ENCODE results near the gene RAB31. TPM values are rescaled to one million over a fixed set of nuclear protein-coding genes. Genes with fewer than 3 reads are reported as not detected.

The RAB31 gene
- total RNA-seq, 1 donor from 2014 or later = 18.9 TPM

- no peaks in the 10 kb centered on the region for H3K36me3 Mint-ChIP-seq (ENCODE audit: low read depth)
- H3K9me3 Mint-ChIP-seq = no peaks in the 10 kb centered on the region
- no peak for TF ChIP-seq CTCF (conservative IDR thresholded peaks at IDR 0.05)
- no peaks in the 10 kb centered on the region for H3K27me3 Mint-ChIP-seq (ENCODE audit: low read depth)
- no peak overlapping the region for H3K4me3 Mint-ChIP-seq
- no peaks in the 10 kb centered on the region for H3K4me1 Mint-ChIP-seq
- H3K27ac Mint-ChIP-seq (ENCODE audit: unreplicated experiment) = no peak overlapping the region
- no peak for DNase-seq (ENCODE audit: low read depth, low spot score)
Measured at GRCh38 chr18:9694952-9695495, 13.1 kb upstream of the RAB31 start.

GRCh38 chr18:9695605-9696004 lies 12.5 kb upstream of the RAB31 start:
- TF ChIP-seq CTCF (conservative IDR thresholded peaks at IDR 0.05) = no peak
- DNase-seq (ENCODE audit: low read depth, low spot score) = no peak
- Mint-ChIP-seq H3K4me1 (no peaks in the 10 kb centered on the region), H3K9me3 (no peaks in the 10 kb centered on the region), H3K27me3 (ENCODE audit: low read depth) (no peaks in the 10 kb centered on the region), H3K36me3 (ENCODE audit: low read depth) (no peaks in the 10 kb centered on the region), H3K4me3 (no peak overlapping the region), H3K27ac (ENCODE audit: unreplicated experiment) (no peak overlapping the region)

GRCh38 chr18:9696112-9696511 lies 12.0 kb upstream of the RAB31 start:
- no peak overlapping the region for H3K4me3 Mint-ChIP-seq
- DNase-seq (ENCODE audit: low read depth, low spot score) = no peak
- H3K27ac Mint-ChIP-seq (ENCODE audit: unreplicated experiment) = peak overlapping the region; percentile 51
- no peaks in the 10 kb centered on the region for H3K36me3 Mint-ChIP-seq (ENCODE audit: low read depth)
- H3K4me1 Mint-ChIP-seq = no peaks in the 10 kb centered on the region
- H3K27me3 Mint-ChIP-seq (ENCODE audit: low read depth) = no peaks in the 10 kb centered on the region
- no peak for TF ChIP-seq CTCF (conservative IDR thresholded peaks at IDR 0.05)
- no peaks in the 10 kb centered on the region for H3K9me3 Mint-ChIP-seq

GRCh38 chr18:9696701-9697100 lies 11.4 kb upstream of the RAB31 start:
- Mint-ChIP-seq H3K4me1 (no peaks in the 10 kb centered on the region), H3K4me3 (no peak overlapping the region), H3K36me3 (ENCODE audit: low read depth) (no peaks in the 10 kb centered on the region), H3K27me3 (ENCODE audit: low read depth) (no peaks in the 10 kb centered on the region), H3K27ac (ENCODE audit: unreplicated experiment) (no peak overlapping the region), H3K9me3 (no peaks in the 10 kb centered on the region)
- TF ChIP-seq CTCF (conservative IDR thresholded peaks at IDR 0.05) = no peak
- no peak for DNase-seq (ENCODE audit: low read depth, low spot score)

GRCh38 chr18:9697121-9697520 lies 11.0 kb upstream of the RAB31 start:
- H3K27ac Mint-ChIP-seq (ENCODE audit: unreplicated experiment) = no peak overlapping the region
- DNase-seq (ENCODE audit: low read depth, low spot score) = no peak
- no peaks in the 10 kb centered on the region for H3K36me3 Mint-ChIP-seq (ENCODE audit: low read depth)
- H3K4me3 Mint-ChIP-seq = no peak overlapping the region
- no peaks in the 10 kb centered on the region for H3K9me3 Mint-ChIP-seq
- TF ChIP-seq CTCF (conservative IDR thresholded peaks at IDR 0.05) = no peak
- H3K4me1 Mint-ChIP-seq = no peaks in the 10 kb centered on the region
- no peaks in the 10 kb centered on the region for H3K27me3 Mint-ChIP-seq (ENCODE audit: low read depth)

- Mint-ChIP-seq H3K36me3 (ENCODE audit: low read depth) (no peaks in the 10 kb centered on the region), H3K4me1 (no peaks in the 10 kb centered on the region), H3K4me3 (no peak overlapping the region), H3K27me3 (ENCODE audit: low read depth) (no peaks in the 10 kb centered on the region), H3K27ac (ENCODE audit: unreplicated experiment) (no peak overlapping the region), H3K9me3 (no peaks in the 10 kb centered on the region)
- no peak for DNase-seq (ENCODE audit: low read depth, low spot score)
- TF ChIP-seq CTCF (conservative IDR thresholded peaks at IDR 0.05) = no peak
Measured at GRCh38 chr18:9698497-9698896, 9.6 kb upstream of the RAB31 start.

Data from neural crest cell (in vitro differentiated cells).